HCT116 (cell line): Measurements from ENCODE around the gene FAAH2. TPM values are rescaled to one million over a fixed set of nuclear protein-coding genes. Genes with fewer than 3 reads are reported as not detected.

Experiments
- total RNA-seq: library from RNA; stranded (reverse); gene quantifications from one replicate; pipeline ENCODE4 v1.2.1, GENCODE V29; 2021; ENCODE audit not compliant: unreplicated experiment

Gene FAAH2
- total RNA-seq, 1 experiment from 2014 or later, result 6.1 TPM

Other genes with a start within 250 kb of the FAAH2 start
- 9.3 TPM for gene SPIN2B, start 165.2 kb upstream of the FAAH2 start, total RNA-seq
- 0.54 TPM for gene SPIN2A, start 149.3 kb upstream of the FAAH2 start, total RNA-seq